ENCODE results near the gene MORN1. TPM values are rescaled to one million over a fixed set of nuclear protein-coding genes. Genes with fewer than 3 reads are reported as not detected.

MORN1 gene
- total RNA-seq, 4 donors from 2014 or later, result 3.0 to 34.0 (median 12.5) TPM

DNA sequence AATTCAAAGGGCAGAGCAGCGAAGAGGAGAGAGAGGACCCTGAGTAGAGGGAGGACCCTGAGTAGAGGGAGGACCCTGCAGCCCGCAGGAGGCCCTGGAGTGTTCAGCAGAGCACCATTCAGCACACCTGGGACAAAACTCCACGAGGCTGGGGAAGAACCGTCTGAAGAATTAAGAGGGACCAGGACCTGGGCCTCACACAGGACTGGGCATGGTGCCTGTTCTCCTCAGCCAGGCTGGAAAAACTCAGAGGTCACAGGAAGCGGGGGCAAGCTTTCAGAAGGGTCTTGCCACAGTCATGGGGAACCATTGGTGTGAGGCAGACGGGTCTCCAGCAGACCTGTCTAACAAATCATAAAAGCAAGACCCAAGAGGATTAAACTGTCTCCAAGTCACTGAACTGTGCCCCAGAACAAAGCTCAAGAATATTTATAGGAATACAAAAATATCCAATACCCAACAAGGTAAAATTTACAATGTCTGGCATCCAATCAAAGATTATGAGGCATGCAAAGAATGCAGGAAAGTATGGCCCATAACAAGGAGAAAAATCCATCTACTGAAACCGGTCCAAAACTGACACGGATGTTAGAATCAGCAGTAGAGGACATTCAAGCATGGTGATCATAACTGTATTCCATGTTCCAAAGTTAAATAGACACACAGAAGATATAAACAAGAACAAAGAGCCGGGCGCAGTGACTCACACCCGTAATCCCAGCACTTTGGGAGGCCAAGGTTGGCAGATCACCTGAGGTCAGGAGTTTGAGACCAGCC, 30.6 kb downstream of the MORN1 start:
- Histone ChIP-seq H3K27me3 (no peaks in the 10 kb centered on the region), H3K27ac (no peak overlapping the region), H3K4me1 (no peaks in the 10 kb centered on the region), H3K9me3 (no peaks in the 10 kb centered on the region), H3K36me3 (no peaks in the 10 kb centered on the region), H3K4me3 (no peak overlapping the region)
- TF ChIP-seq POLR2AphosphoS5 (IDR thresholded peaks at IDR 0.05) (peak in 1 of 3 donors; percentile 9), EP300 (IDR thresholded peaks at IDR 0.05; ENCODE audit: low read depth) (no peak), POLR2A (IDR thresholded peaks at IDR 0.05) (no peak)
- TF ChIP-seq, protein P1, sequence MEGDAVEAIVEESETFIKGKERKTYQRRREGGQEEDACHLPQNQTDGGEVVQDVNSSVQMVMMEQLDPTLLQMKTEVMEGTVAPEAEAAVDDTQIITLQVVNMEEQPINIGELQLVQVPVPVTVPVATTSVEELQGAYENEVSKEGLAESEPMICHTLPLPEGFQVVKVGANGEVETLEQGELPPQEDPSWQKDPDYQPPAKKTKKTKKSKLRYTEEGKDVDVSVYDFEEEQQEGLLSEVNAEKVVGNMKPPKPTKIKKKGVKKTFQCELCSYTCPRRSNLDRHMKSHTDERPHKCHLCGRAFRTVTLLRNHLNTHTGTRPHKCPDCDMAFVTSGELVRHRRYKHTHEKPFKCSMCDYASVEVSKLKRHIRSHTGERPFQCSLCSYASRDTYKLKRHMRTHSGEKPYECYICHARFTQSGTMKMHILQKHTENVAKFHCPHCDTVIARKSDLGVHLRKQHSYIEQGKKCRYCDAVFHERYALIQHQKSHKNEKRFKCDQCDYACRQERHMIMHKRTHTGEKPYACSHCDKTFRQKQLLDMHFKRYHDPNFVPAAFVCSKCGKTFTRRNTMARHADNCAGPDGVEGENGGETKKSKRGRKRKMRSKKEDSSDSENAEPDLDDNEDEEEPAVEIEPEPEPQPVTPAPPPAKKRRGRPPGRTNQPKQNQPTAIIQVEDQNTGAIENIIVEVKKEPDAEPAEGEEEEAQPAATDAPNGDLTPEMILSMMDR (IDR thresholded peaks at IDR 0.05), result no peak
- intact Hi-C loops (cut with DNase I; ENCODE audit: low total_unique reads), result no loop called here
- no peak for DNase-seq
- in situ Hi-C loops (cut with MboI; ENCODE audit: low pct_ligation_motif_present in 1 of 4, low pct_unique_long_range_greater_than_20kb in 1 of 4, low sequenced_read_pairs in 3 of 4), result no loop called here
- WGBS, 2 donors (ENCODE audit: low coverage in 1 of 2), result 55 to 81% methylated on average over 6 to 11 of the region's 11 CpGs

DNA sequence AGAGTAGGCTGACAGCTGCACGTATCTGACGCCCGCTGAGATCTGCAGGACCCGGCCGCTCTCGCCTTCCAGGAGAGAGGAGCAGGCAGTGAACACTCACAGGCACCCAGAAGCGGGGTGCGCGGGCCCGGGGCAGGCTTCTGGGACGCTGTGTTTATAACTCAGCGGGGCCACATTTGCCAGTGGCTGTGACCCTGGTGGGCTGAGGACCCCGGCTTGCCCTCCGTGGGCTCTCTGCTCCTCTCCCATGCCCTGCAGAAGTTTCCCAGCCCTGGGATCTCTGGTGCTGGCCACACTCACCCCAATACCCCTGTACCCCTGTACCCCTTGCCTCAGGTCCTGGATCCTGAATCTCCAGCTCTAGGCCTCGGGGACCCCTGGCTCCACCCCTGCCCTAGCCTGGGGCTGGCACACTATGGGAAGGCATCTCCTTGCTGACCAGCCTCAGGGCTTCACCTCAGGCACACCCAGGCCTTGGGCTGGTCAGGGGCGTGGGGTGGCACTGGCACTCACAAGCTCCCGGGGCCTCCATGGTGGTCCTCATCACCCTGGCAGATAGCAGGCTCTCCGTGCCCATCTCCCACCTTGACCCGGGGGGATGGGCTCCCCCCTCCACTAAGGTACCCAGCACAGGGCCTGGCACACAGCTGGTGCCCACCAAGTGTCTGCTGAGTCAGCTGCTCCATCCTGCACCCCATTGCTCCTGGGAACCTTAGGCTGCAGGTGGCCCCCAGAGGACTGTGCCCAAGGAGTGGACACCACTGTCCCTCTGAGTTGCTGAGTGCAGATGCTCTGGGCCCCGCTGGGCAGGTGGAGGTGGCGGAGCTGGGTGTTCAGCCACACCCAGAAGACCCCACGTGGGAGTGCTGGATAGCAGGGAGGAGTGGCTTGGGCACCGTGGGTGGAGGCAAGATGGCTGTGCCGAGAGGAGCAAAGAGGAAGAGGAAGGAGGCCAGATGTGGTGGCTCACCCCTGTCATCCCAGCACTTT, 32.4 kb downstream of the MORN1 start:
- Histone ChIP-seq H3K9me3 (no peaks in the 10 kb centered on the region), H3K4me3 (no peak overlapping the region), H3K27ac (no peak overlapping the region), H3K27me3 (no peaks in the 10 kb centered on the region), H3K4me1 (no peaks in the 10 kb centered on the region), H3K36me3 (no peaks in the 10 kb centered on the region)
- 89% methylated on average over 24 of the region's 24 CpGs; no CpG with 5 or more reads in 1 of the 2 donors for WGBS, 2 donors (ENCODE audit: low coverage in 1 of 2)
- no peak for DNase-seq
- intact Hi-C loops (cut with DNase I; ENCODE audit: low total_unique reads) (no loop called here), in situ Hi-C loops (cut with MboI; ENCODE audit: low pct_ligation_motif_present in 1 of 4, low pct_unique_long_range_greater_than_20kb in 1 of 4, low sequenced_read_pairs in 3 of 4) (no loop called here)
- TF ChIP-seq, protein P1 (IDR thresholded peaks at IDR 0.05), result no peak
- TF ChIP-seq POLR2AphosphoS5 (IDR thresholded peaks at IDR 0.05) (no peak), EP300 (IDR thresholded peaks at IDR 0.05; ENCODE audit: low read depth) (no peak), POLR2A (IDR thresholded peaks at IDR 0.05) (no peak)

DNA sequence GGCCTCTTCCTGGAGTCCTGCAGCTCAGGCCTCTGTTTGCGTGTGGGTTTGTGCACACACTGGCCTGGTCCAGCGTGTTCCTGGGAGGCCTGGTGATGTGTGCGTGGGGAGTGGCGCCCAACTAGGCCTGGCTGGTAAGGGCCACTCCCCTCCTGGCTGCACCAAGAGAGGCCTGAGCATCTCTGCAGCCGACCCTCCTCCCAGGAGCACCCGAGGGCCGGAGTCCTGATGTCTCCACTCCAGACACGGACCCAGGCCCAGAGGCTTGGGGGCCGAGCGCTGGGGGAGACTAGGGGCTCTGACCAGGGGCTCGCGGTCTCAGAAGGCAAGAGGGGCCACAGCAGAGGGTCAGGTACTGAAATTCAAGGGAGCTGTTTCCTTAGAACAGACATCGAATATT, 33.3 kb downstream of the MORN1 start:
- no peaks in the 10 kb centered on the region for H3K27me3 ChIP-seq
- H3K27ac ChIP-seq, result no peak overlapping the region
- TF ChIP-seq POLR2A (IDR thresholded peaks at IDR 0.05) (no peak), POLR2AphosphoS5 (IDR thresholded peaks at IDR 0.05) (no peak), EP300 (IDR thresholded peaks at IDR 0.05; ENCODE audit: low read depth) (no peak)
- TF ChIP-seq, protein P1 (IDR thresholded peaks at IDR 0.05), result no peak
- no peaks in the 10 kb centered on the region for H3K9me3 ChIP-seq
- DNase-seq, result no peak
- 89% methylated on average over 8 of the region's 13 CpGs; no CpG with 5 or more reads in 1 of the 2 donors for WGBS, 2 donors (ENCODE audit: low coverage in 1 of 2)
- H3K36me3 ChIP-seq, result no peaks in the 10 kb centered on the region
- in situ Hi-C loops (cut with MboI; ENCODE audit: low pct_ligation_motif_present in 1 of 4, low pct_unique_long_range_greater_than_20kb in 1 of 4, low sequenced_read_pairs in 3 of 4), result no loop called here
- H3K4me3 ChIP-seq, result no peak overlapping the region
- intact Hi-C loops (cut with DNase I; ENCODE audit: low total_unique reads), result no loop called here
- H3K4me1 ChIP-seq, result no peaks in the 10 kb centered on the region
